Activated T-helper 2 cell treated with anti-CD3 and anti-CD28 coated beads, Interferon-gamma antibody, Interleukin-2, Interleukin-4, amounts not matched to agents 10 μg/mL and 5 μg/mL and 100 μg/mL, durations not matched to agents 14 hours and 24 hours and 36 hours (primary cell): ENCODE measurements around the gene LEF1. TPM values are rescaled to one million over a fixed set of nuclear protein-coding genes. Genes with fewer than 3 reads are reported as not detected.
A peak's percentile ranks its signal among the peaks of the same experiment; 100 is the strongest.

Source experiments
- DNase-seq: peaks from one replicate; pipeline ENCODE4 v3.0.0; 2021; ENCODE audit warnings: low spot score
- H3K27ac Mint-ChIP-seq: one replicate; pipeline ENCODE4 v1.8.0; 2021; ENCODE audit warnings: mixed read lengths
- H3K27me3 Mint-ChIP-seq: one replicate; pipeline ENCODE4 v1.8.0; 2021; ENCODE audit warnings: low read depth, mixed read lengths
- H3K36me3 Mint-ChIP-seq: one replicate; pipeline ENCODE4 v1.8.0; 2021; ENCODE audit warnings: low read depth, mixed read lengths
- H3K4me1 Mint-ChIP-seq: one replicate; pipeline ENCODE4 v1.8.0; 2021; ENCODE audit warnings: low read depth, mixed read lengths
- H3K4me3 Mint-ChIP-seq: one replicate; pipeline ENCODE4 v1.8.0; 2021; ENCODE audit warnings: low read depth, mild to moderate bottlenecking, moderate library complexity, mixed read lengths
- H3K9me3 Mint-ChIP-seq: one replicate; pipeline ENCODE4 v1.8.0; 2021; ENCODE audit warnings: mixed read lengths
- intact Hi-C: fragments of 100-400 bp; cut with micrococcal nuclease; formaldehyde crosslinking; loops from one replicate; pipeline ENCODE4 v1.15.1; 2023
- total RNA-seq: library from RNA; stranded (reverse); gene quantifications from 2 replicates; pipeline ENCODE4 v1.2.3, GENCODE V29; 2022

Gene LEF1
- total RNA-seq, 1 donor from 2014 or later: 77.0 TPM

DNA sequence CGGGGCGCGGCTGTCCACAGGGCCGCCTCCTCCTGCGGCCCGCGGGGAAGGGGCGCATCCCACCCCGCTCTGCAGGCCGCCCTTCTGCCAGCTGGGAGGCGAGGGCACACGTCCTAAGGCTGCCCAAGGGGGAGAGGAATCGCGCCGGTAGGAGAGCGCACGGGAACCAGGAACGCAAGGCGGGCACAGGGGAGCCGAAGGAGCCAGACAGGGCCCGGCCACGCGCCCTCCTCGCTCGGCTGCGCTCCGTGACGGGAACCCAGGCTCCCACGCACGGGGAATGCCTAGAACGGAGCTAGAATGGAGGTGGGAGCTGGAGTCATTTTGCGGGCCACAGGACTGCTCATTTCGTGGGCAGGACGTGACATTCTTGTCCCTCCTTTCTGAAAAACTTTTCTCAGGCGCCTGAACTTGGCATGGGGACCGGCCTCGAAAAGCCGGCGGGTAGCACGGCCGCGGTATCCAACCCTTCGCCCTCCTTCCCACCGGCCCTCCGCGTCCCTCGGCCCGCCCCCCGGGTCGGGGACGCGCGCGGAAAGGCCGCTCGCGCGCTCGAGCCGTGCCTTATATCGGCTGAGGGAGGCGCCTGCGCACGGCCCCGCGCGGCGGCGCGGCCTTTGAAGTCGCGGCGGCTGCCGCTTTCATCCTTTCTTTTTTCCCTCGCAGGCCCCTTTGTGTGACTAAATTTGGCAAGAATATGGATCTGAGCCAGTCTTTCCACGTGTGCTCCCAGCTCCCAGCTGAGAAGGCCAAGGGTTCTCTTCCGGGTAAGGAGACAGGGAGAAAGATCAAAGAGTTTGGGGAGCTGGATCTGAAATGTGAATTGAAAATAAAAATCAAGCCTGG lies 4.2 kb upstream of the LEF1 start:
- H3K4me1 Mint-ChIP-seq: peaks cover 45% of the 10 kb centered on the region
- intact Hi-C loops: loop anchor here (1.0 to 5.0 kb wide), 3 partner anchors 36 to 399 kb away; no protein-coding TSS in a partner anchor
- no peaks in the 10 kb centered on the region for H3K9me3 Mint-ChIP-seq
- peak overlapping the region; percentile 79 for H3K27ac Mint-ChIP-seq
- H3K27me3 Mint-ChIP-seq: peaks cover 22% of the 10 kb centered on the region
- peak; percentile 54 for DNase-seq
- peaks cover 4% of the 10 kb centered on the region for H3K36me3 Mint-ChIP-seq
- peak overlapping the region; percentile 87 for H3K4me3 Mint-ChIP-seq

- intact Hi-C loops: loop anchor here (5.0 kb wide), 2 partner anchors 35 to 400 kb away; no protein-coding TSS in a partner anchor
- Mint-ChIP-seq H3K36me3 (peaks cover 4% of the 10 kb centered on the region), H3K4me1 (peaks cover 45% of the 10 kb centered on the region), H3K27me3 (peaks cover 22% of the 10 kb centered on the region), H3K9me3 (no peaks in the 10 kb centered on the region), H3K27ac (peak overlapping the region; percentile 66), H3K4me3 (peak overlapping the region; percentile 80)
- no peak for DNase-seq
These were observed 3.6 kb upstream of the LEF1 start for GRCh38 chr4:108172231-108172752.

GRCh38 chr4:108171339-108172230 lies 2.9 kb upstream of the LEF1 start:
- DNase-seq: peak; percentile 52
- Mint-ChIP-seq H3K9me3 (no peaks in the 10 kb centered on the region), H3K36me3 (peaks cover 4% of the 10 kb centered on the region), H3K4me1 (peaks cover 45% of the 10 kb centered on the region), H3K27me3 (peaks cover 22% of the 10 kb centered on the region), H3K27ac (peak overlapping the region; percentile 66), H3K4me3 (peak overlapping the region; percentile 80)
- intact Hi-C loops: loop anchor here (2.0 to 5.0 kb wide), 3 partner anchors 34 to 401 kb away; no protein-coding TSS in a partner anchor

DNA sequence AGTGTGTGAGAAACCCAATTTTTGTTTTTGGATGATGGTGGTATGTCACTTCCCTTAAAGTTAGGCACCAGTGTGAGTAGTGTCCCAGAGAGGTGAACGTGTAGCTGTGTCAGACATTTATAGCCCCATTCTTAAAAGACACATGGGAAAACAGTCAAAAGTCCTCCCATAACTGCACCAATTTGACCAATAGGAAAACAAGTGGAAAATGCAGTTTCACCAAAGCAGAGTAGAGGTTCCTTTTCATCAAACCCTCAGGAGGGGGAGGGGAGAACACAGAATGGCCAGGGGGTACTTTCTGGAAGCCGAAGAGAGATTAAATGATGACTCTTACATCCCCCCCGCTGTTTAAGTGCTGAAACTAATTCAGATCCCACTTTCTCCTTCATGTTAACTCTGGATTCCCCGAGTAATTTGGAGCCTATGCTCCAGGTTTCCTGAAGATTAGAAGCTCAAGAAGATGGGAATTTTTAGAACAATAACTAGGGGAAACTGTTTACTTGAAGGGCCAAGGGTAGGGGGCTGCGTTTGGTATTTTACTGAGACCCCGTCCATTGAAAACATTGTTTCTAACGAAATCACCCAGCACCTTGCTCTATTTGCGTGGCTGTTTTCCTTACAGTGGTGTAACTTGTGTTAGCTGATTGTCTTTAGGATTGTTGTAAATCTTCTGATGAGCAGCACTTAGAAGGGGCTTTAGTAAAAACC lies 2.1 kb upstream of the LEF1 start:
- Mint-ChIP-seq H3K36me3 (peaks cover 1% of the 10 kb centered on the region), H3K9me3 (no peaks in the 10 kb centered on the region), H3K27me3 (peaks cover 22% of the 10 kb centered on the region), H3K27ac (peak overlapping the region; percentile 66), H3K4me3 (peak overlapping the region; percentile 80), H3K4me1 (peaks cover 40% of the 10 kb centered on the region)
- DNase-seq: no peak
- intact Hi-C loops: loop anchor here (2.0 to 5.0 kb wide), 3 partner anchors 33 to 402 kb away; no protein-coding TSS in a partner anchor

- peak overlapping the region; percentile 85 for H3K4me3 Mint-ChIP-seq
- H3K27me3 Mint-ChIP-seq: peaks cover 22% of the 10 kb centered on the region
- H3K27ac Mint-ChIP-seq: peak overlapping the region; percentile 86
- no peak for DNase-seq
- peaks cover 8% of the 10 kb centered on the region for H3K36me3 Mint-ChIP-seq
- H3K4me1 Mint-ChIP-seq: peaks cover 46% of the 10 kb centered on the region
- intact Hi-C loops: loop anchor here (2.0 to 5.0 kb wide), 4 partner anchors 32 to 453 kb away; partner anchors contain the start of gene RPL34
- no peaks in the 10 kb centered on the region for H3K9me3 Mint-ChIP-seq
These were observed 932 bp upstream of the LEF1 start for GRCh38 chr4:108169664-108170063.

GRCh38 chr4:108168160-108168670 lies 517 bp downstream of the LEF1 start:
- Mint-ChIP-seq H3K4me1 (peaks cover 40% of the 10 kb centered on the region), H3K27me3 (peaks cover 22% of the 10 kb centered on the region), H3K4me3 (peak overlapping the region; percentile 85), H3K9me3 (no peaks in the 10 kb centered on the region), H3K27ac (peak overlapping the region; percentile 86), H3K36me3 (peaks cover 13% of the 10 kb centered on the region)
- intact Hi-C loops: loop anchor here (5.0 kb wide), 1 partner anchor 454 kb away; the partner anchor contains the start of gene RPL34
- DNase-seq: no peak

GRCh38 chr4:108166441-108167315 lies 2.1 kb downstream of the LEF1 start:
- peaks cover 55% of the 10 kb centered on the region for H3K4me1 Mint-ChIP-seq
- DNase-seq: peak; percentile 66
- H3K9me3 Mint-ChIP-seq: no peaks in the 10 kb centered on the region
- H3K27me3 Mint-ChIP-seq: peaks cover 22% of the 10 kb centered on the region
- H3K27ac Mint-ChIP-seq: peak overlapping the region; percentile 94
- peak overlapping the region; percentile 97 for H3K4me3 Mint-ChIP-seq
- intact Hi-C loops: loop anchor here (1.0 to 5.0 kb wide), 6 partner anchors 48 to 456 kb away; partner anchors contain the start of genes HADH and RPL34
- peaks cover 27% of the 10 kb centered on the region for H3K36me3 Mint-ChIP-seq

GRCh38 chr4:108166038-108166437 lies 2.7 kb downstream of the LEF1 start:
- Mint-ChIP-seq H3K36me3 (peaks cover 31% of the 10 kb centered on the region), H3K9me3 (no peaks in the 10 kb centered on the region), H3K27ac (peak overlapping the region; percentile 89), H3K4me3 (peak overlapping the region; percentile 97), H3K4me1 (peaks cover 53% of the 10 kb centered on the region), H3K27me3 (peaks cover 17% of the 10 kb centered on the region)
- intact Hi-C loops: loop anchor here (1.0 to 5.0 kb wide), 6 partner anchors 47 to 456 kb away; partner anchors contain the start of genes HADH and RPL34
- peak; percentile 46 for DNase-seq

DNA sequence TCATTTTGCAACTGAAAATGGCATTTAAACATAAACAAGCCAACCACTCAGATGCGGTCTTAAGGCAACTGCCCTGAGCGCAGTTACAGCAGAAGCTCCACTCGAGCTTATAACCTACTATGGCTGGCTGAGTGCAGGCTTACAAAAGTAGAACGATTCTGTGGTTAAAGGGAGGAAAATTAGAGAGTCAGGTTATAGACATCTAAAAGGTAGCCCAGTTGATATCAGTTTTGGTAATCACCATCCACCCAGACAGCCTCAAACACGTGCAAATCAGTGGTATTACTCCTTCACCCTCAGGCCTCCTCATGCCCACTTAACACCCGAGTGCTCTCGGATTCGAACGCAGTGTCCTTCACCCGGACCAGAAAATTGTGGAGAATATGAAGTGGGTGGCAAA lies 3.1 kb downstream of the LEF1 start:
- no peak for DNase-seq
- Mint-ChIP-seq H3K27me3 (peaks cover 13% of the 10 kb centered on the region), H3K9me3 (no peaks in the 10 kb centered on the region), H3K36me3 (peaks cover 36% of the 10 kb centered on the region), H3K4me3 (peak overlapping the region; percentile 97), H3K27ac (peak overlapping the region; percentile 89), H3K4me1 (peaks cover 53% of the 10 kb centered on the region)
- intact Hi-C loops: loop anchor here (1.0 to 5.0 kb wide), 4 partner anchors 8 to 457 kb away; partner anchors contain the start of gene RPL34

- H3K4me1 Mint-ChIP-seq: peaks cover 58% of the 10 kb centered on the region
- H3K9me3 Mint-ChIP-seq: no peaks in the 10 kb centered on the region
- H3K27ac Mint-ChIP-seq: peak overlapping the region; percentile 25
- H3K36me3 Mint-ChIP-seq: peaks cover 48% of the 10 kb centered on the region
- H3K4me3 Mint-ChIP-seq: peak overlapping the region; percentile 69
- no peaks in the 10 kb centered on the region for H3K27me3 Mint-ChIP-seq
- no peak for DNase-seq
- intact Hi-C loops: no loop called here
These were observed 5.4 kb downstream of the LEF1 start for GRCh38 chr4:108163351-108163750.
